NT2/D1 (cell line): ENCODE results near the gene TRMT10C.
"Not testable (repeated sequence)": the region's sequence is repeated elsewhere in the genome, so short reads cannot be mapped to it uniquely, and the experiment has no call there.

Source experiments
- SUZ12 ChIP-seq: IDR thresholded peaks from 2 replicates; pipeline ENCODE4 v1.6.1; 2011; ENCODE audit not compliant: insufficient read length, insufficient read depth; ENCODE audit errors: extremely low read depth
- YY1 ChIP-seq: IDR thresholded peaks from 2 replicates; pipeline ENCODE4 v1.6.1; 2011; ENCODE audit not compliant: insufficient read length, insufficient read depth
- ZNF274 ChIP-seq: IDR thresholded peaks from 2 replicates; pipeline ENCODE4 v1.6.1; 2011; ENCODE audit warnings: mild to moderate bottlenecking, low read depth, low read length

GRCh38 chr3:101613014-101613413, 51.3 kb downstream of the TRMT10C start:
- TF ChIP-seq YY1, SUZ12, ZNF274: not testable (repeated sequence)
